Fibroblast of peridontal ligament (primary cell): ENCODE data around the gene ING1.
"Not testable (repeated sequence)": the region's sequence is repeated elsewhere in the genome, so short reads cannot be mapped to it uniquely, and the experiment has no call there.

ENCODE experiments used
- DNase-seq: peaks from one replicate; pipeline ENCODE4 v3.0.0-alpha.2; 2010; ENCODE audit errors: extremely low read depth

The ING1 gene

GRCh38 chr13:110695774-110696173, 17.7 kb upstream of the ING1 start:
- not testable (repeated sequence) for DNase-seq

GRCh38 chr13:110696776-110697175, 16.7 kb upstream of the ING1 start:
- no peak for DNase-seq

GRCh38 chr13:110697842-110698241, 15.7 kb upstream of the ING1 start:
- no peak for DNase-seq

GRCh38 chr13:110698689-110699088, 14.8 kb upstream of the ING1 start:
- DNase-seq = no peak

GRCh38 chr13:110699148-110700145, 14.1 kb upstream of the ING1 start:
- DNase-seq = no peak

- DNase-seq = no peak
Observed at GRCh38 chr13:110700186-110700585, 13.3 kb upstream of the ING1 start.

- DNase-seq = no peak
Observed at GRCh38 chr13:110700641-110701040, 12.9 kb upstream of the ING1 start.

GRCh38 chr13:110701061-110701460, 12.4 kb upstream of the ING1 start:
- not testable (repeated sequence) for DNase-seq

GRCh38 chr13:110702089-110702488, 11.4 kb upstream of the ING1 start:
- no peak for DNase-seq

GRCh38 chr13:110702591-110703526, 10.6 kb upstream of the ING1 start:
- peak; percentile 44 for DNase-seq

- no peak for DNase-seq
Observed at GRCh38 chr13:110705356-110705825, 8.1 kb upstream of the ING1 start.

GRCh38 chr13:110705826-110706569, 7.5 kb upstream of the ING1 start, which contains the start of gene CARS2:
Gene CARS2 (minus strand): TSS chr13:110706116. CDS start chr13:110706093, 23 bp downstream.
- peak; percentile 88 for DNase-seq

- DNase-seq = no peak
Observed at GRCh38 chr13:110706570-110707372, 6.7 kb upstream of the ING1 start.

- peak; percentile 73 for DNase-seq
Observed at GRCh38 chr13:110712081-110712848, 1.2 kb upstream of the ING1 start.

- peak; percentile 100 for DNase-seq
Observed at GRCh38 chr13:110712849-110713641, 455 bp upstream of the ING1 start.

GRCh38 chr13:110713981-110714796, 689 bp downstream of the ING1 start:
- DNase-seq = peak; percentile 19

- peak; percentile 31 for DNase-seq
Observed at GRCh38 chr13:110714797-110715394, 1.4 kb downstream of the ING1 start.
